ENCODE results near the gene STAT5A. TPM values are rescaled to one million over a fixed set of nuclear protein-coding genes. Genes with fewer than 3 reads are reported as not detected.

STAT5A gene
- total RNA-seq, 6 experiments from 2014 or later = 4.8 to 11.5 (median 7.7) TPM

- Histone ChIP-seq H3K9me3 (no peaks in the 10 kb centered on the region), H3K36me3 (no peaks in the 10 kb centered on the region), H3K27ac (peak overlapping the region; percentile 76 to 91 (median 86)), H3K4me3 (no peak overlapping the region), H3K4me1 (peaks cover 0 to 49% (median 12%) of the 10 kb centered on the region in 4 donors), H3K27me3 (no peaks in the 10 kb centered on the region)
- 52% methylated on average over 5 of the region's 5 CpGs for WGBS (ENCODE audit: insufficient coverage, low coverage, low lambda C conversion rate, missing lambda C conversion rate)
- DNase-seq = no peak
- intact Hi-C loops (cut with DNase I) = no loop called here
- no peak for ATAC-seq
- TF ChIP-seq POLR2A (IDR thresholded peaks at IDR 0.05) (no peak), CTCF (IDR thresholded peaks at IDR 0.05) (no peak)
Measured at GRCh38 chr17:42268236-42268635, 20.1 kb upstream of the STAT5A start.

GRCh38 chr17:42270170-42270535, 18.1 kb upstream of the STAT5A start:
- H3K27ac ChIP-seq = peak overlapping the region; percentile 14 to 91 (median 86)
- H3K4me1 ChIP-seq = peaks cover 0 to 65% (median 18%) of the 10 kb centered on the region in 4 donors

GRCh38 chr17:42270596-42270995, 17.7 kb upstream of the STAT5A start:
- ATAC-seq (no peak), DNase-seq (peak in 1 of 3 donors; percentile 26)
- no peak overlapping the region for H3K4me3 ChIP-seq
- TF ChIP-seq CTCF (IDR thresholded peaks at IDR 0.05) = no peak
- TF ChIP-seq POLR2A (IDR thresholded peaks at IDR 0.05) = no peak
- no peak overlapping the region for H3K27ac ChIP-seq
- H3K9me3 ChIP-seq = no peaks in the 10 kb centered on the region
- 66% methylated on average over 6 of the region's 6 CpGs for WGBS (ENCODE audit: insufficient coverage, low coverage, low lambda C conversion rate, missing lambda C conversion rate)
- peaks cover 0 to 67% (median 19%) of the 10 kb centered on the region in 4 donors for H3K4me1 ChIP-seq
- H3K36me3 ChIP-seq = no peaks in the 10 kb centered on the region
- no peaks in the 10 kb centered on the region for H3K27me3 ChIP-seq
- intact Hi-C loops (cut with DNase I) = no loop called here

More at GRCh38 chr17:42270170-42270535, 18.1 kb upstream of the STAT5A start:
- DNase-seq = no peak
- ATAC-seq = no peak
- intact Hi-C loops (cut with DNase I) = no loop called here
- Histone ChIP-seq H3K36me3 (no peaks in the 10 kb centered on the region), H3K27me3 (no peaks in the 10 kb centered on the region), H3K9me3 (no peaks in the 10 kb centered on the region), H3K4me3 (no peak overlapping the region)
- WGBS (ENCODE audit: insufficient coverage, low coverage, low lambda C conversion rate, missing lambda C conversion rate) = 84% methylated on average over 4 of the region's 4 CpGs
- no peak for TF ChIP-seq CTCF (IDR thresholded peaks at IDR 0.05)
- no peak for TF ChIP-seq POLR2A (IDR thresholded peaks at IDR 0.05)

GRCh38 chr17:42271006-42271778, 17.1 kb upstream of the STAT5A start:
- ATAC-seq (no peak), DNase-seq (peak in 1 of 3 donors; percentile 6)
- intact Hi-C loops (cut with DNase I) = no loop called here
- WGBS (ENCODE audit: insufficient coverage, low coverage, low lambda C conversion rate, missing lambda C conversion rate) = 76% methylated on average over 3 of the region's 3 CpGs
- peaks cover 0 to 67% (median 19%) of the 10 kb centered on the region in 4 donors for H3K4me1 ChIP-seq
- TF ChIP-seq CTCF (IDR thresholded peaks at IDR 0.05) (no peak), POLR2A (IDR thresholded peaks at IDR 0.05) (no peak)
- no peak overlapping the region for H3K4me3 ChIP-seq
- H3K27me3 ChIP-seq = no peaks in the 10 kb centered on the region
- H3K36me3 ChIP-seq = no peaks in the 10 kb centered on the region
- peak overlapping the region in 1 of 3 donors; percentile 16 for H3K27ac ChIP-seq
- no peaks in the 10 kb centered on the region for H3K9me3 ChIP-seq
